Measurements from ENCODE around the gene MINDY4.
A peak's percentile ranks its signal among the peaks of the same experiment; 100 is the strongest.

Gene MINDY4

GRCh38 chr7:30906515-30907240 lies 135.5 kb downstream of the MINDY4 start:
- ChIA-PET CTCF (interaction anchor here (1.3 kb wide), 1 partner anchor 68 kb away, joined by 3 read pairs; no protein-coding TSS in a partner anchor), POLR2A (no interaction called here)
- DNase-seq (ENCODE audit: extremely low spot score): no peak
- TF ChIP-seq CTCF (IDR thresholded peaks at IDR 0.05; ENCODE audit: control extremely low read depth, extremely low read depth, low read depth, missing control alignments): no peak

DNA sequence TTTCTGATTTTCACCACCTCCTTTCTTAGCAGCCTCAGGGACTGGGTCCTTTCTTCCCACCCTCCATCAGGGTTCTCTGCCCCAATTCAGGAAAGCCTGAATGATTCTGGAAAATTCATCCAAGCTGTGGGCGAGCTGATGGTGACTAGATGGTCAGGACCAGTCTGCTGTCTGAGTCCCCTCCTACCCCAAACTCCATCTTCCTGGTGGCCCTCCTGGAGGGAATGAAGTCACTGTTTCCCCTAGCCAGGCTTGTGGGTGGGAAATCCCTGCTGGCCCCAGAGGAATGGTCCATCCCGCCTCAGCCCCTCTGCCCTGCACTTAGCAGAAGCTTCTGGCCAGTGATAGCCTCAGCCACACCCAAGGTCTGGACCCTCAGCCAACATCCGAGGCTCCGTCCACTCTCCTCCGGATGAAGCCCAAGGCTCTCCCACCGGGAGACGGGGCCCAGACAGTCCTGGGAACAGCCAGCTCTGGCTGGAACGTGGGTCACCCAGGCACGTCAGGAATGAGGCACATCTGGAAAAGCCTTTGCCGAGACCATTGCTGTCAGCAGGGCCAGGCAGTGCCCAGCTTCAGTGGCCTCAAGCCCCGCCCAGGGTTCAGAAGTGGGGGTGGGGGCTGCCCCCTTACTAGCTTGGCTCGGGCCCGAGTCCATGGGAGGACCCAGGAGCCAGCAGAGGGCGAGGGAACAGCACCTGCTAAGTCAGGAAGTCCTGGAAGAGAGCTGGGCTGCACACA lies 136.5 kb downstream of the MINDY4 start:
- DNase-seq (ENCODE audit: extremely low spot score): no peak
- ChIA-PET POLR2A (no interaction called here), CTCF (interaction anchor here (1.1 to 1.3 kb wide), 2 partner anchors 30 to 108 kb away, joined by 4 to 5 read pairs; no protein-coding TSS in a partner anchor)
- no peak for TF ChIP-seq CTCF (IDR thresholded peaks at IDR 0.05; ENCODE audit: control extremely low read depth, extremely low read depth, low read depth, missing control alignments)

DNA sequence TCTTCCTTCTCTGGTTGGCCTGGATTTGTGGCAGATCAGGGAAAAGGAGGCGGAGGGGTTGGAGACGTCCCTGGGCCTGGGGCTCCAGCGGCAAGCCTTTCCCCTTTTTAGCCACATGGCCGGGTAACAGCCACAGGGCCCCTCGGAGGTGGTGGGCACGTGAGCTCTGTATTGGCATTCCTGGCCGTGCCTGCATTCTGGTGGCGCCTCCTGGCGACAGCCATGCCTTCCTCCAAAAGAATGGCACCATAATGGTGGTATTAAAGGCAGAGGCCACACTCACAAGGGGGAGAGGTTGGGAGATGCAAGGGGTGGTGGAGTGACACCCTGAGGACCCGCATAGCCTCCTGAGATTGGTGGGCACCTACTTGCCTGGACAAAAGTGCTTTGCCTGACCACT lies 137.5 kb downstream of the MINDY4 start:
- CTCF ChIA-PET: interaction anchor here (0.7 to 1.3 kb wide), 2 partner anchors 30 to 107 kb away, joined by 3 to 5 read pairs; no protein-coding TSS in a partner anchor
- TF ChIP-seq CTCF (IDR thresholded peaks at IDR 0.05; ENCODE audit: control extremely low read depth, extremely low read depth, low read depth, missing control alignments): peak; percentile 14

DNA sequence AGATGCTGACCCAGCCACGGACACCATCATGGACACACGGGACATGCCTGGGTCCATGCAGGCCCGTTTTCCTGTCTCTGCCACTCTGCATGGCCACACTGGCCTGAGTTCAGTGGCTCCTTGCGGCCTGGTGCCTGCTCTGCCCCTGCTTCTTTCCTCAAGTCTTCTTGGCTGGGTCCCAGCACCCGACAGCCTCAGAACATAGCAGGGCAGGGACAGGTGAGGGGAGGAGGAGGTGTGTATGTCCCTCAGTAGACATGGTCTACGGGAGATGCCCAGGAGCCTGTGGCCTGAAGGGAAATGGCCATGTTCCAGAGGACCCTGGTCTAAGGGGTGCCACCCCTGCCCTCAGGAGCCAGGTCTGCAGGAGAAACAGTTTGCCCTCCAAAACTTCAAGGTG lies 138.2 kb downstream of the MINDY4 start:
- DNase-seq (ENCODE audit: extremely low spot score): no peak
- ChIA-PET POLR2A (no interaction called here), CTCF (interaction anchor here (0.6 to 1.2 kb wide), 2 partner anchors 21 to 29 kb away, joined by 3 to 4 read pairs; no protein-coding TSS in a partner anchor)
- no peak for TF ChIP-seq CTCF (IDR thresholded peaks at IDR 0.05; ENCODE audit: control extremely low read depth, extremely low read depth, low read depth, missing control alignments)

More for the DNA sequence above, 137.5 kb downstream of the MINDY4 start:
- no peak for DNase-seq (ENCODE audit: extremely low spot score)
- POLR2A ChIA-PET: no interaction called here

GRCh38 chr7:30910411-30911073 lies 139.3 kb downstream of the MINDY4 start:
- POLR2A ChIA-PET: no interaction called here
- no peak for DNase-seq (ENCODE audit: extremely low spot score)
- CTCF ChIA-PET: interaction anchor here (1.2 kb wide), 1 partner anchor 28 kb away, joined by 4 read pairs; no protein-coding TSS in a partner anchor
- no peak for TF ChIP-seq CTCF (IDR thresholded peaks at IDR 0.05; ENCODE audit: control extremely low read depth, extremely low read depth, low read depth, missing control alignments)

- CTCF ChIA-PET: interaction anchor here (1.2 to 1.6 kb wide), 2 partner anchors 28 to 120 kb away, joined by 3 to 7 read pairs; no protein-coding TSS in a partner anchor
- DNase-seq (ENCODE audit: extremely low spot score): no peak
- POLR2A ChIA-PET: no interaction called here
- TF ChIP-seq CTCF (IDR thresholded peaks at IDR 0.05; ENCODE audit: control extremely low read depth, extremely low read depth, low read depth, missing control alignments): no peak
Observed at GRCh38 chr7:30911133-30911532, 139.9 kb downstream of the MINDY4 start.
